Cardiac fibroblast (primary cell): ENCODE measurements around the gene ZFAND5.

Experiments
- DNase-seq, 2 donors: peaks; one replicate each; pipeline versions ENCODE4 v3.0.0 to v3.0.0-alpha.2; 2010; ENCODE audit warnings: low read depth in 2 of 2
- H3K4me3 ChIP-seq, 2 donors: replicated peaks in 1 of 2; 1 replicate in 1 of 2; 2 replicates in 1 of 2; pipeline ENCODE4 v1.5.1; 2011; ENCODE audit warnings: low read depth in 2 of 2, low read length in 2 of 2, mild to moderate bottlenecking in 2 of 2, moderate library complexity in 1 of 2
- CTCF ChIP-seq: IDR thresholded peaks from one replicate; pipeline ENCODE4 v1.5.1; 2011; ENCODE audit warnings: low read depth, mild to moderate bottlenecking, low read length, inconsistent platforms

Gene ZFAND5

GRCh38 chr9:72364679-72365524, at the start of gene ZFAND5:
ZFAND5 (minus strand) TSS chr9:72365208; CDS start chr9:72360778, 4,430 bp downstream.
- peak within 1 kb of the TSS; percentile 72 to 78 for H3K4me3 ChIP-seq
- TF ChIP-seq CTCF, result no peak
- DNase-seq, result peak; percentile 99 to 100

- DNase-seq, result no peak
- H3K4me3 ChIP-seq, result no peak overlapping the region
Measured at GRCh38 chr9:72412483-72413040, 47.6 kb upstream of the ZFAND5 start.

GRCh38 chr9:72410214-72410613, 45.2 kb upstream of the ZFAND5 start:
- DNase-seq, result no peak
- no peak for TF ChIP-seq CTCF
- H3K4me3 ChIP-seq, result no peak overlapping the region

More at GRCh38 chr9:72412483-72413040, 47.6 kb upstream of the ZFAND5 start:
- no peak for TF ChIP-seq CTCF

GRCh38 chr9:72407114-72407513, 42.1 kb upstream of the ZFAND5 start:
- H3K4me3 ChIP-seq, result no peak overlapping the region
- DNase-seq, result no peak
- TF ChIP-seq CTCF, result no peak

GRCh38 chr9:72402744-72403143, 37.7 kb upstream of the ZFAND5 start:
- TF ChIP-seq CTCF, result no peak
- no peak overlapping the region for H3K4me3 ChIP-seq
- DNase-seq, result no peak

- H3K4me3 ChIP-seq, result no peak overlapping the region
- no peak for DNase-seq
- no peak for TF ChIP-seq CTCF
Measured at GRCh38 chr9:72401396-72401795, 36.4 kb upstream of the ZFAND5 start.
